GM23248 (cell line): Measurements from ENCODE around the gene DCDC1.

Experiments
- EZH2 ChIP-seq: fragments of 200-600 bp; sonication (generic); IDR thresholded peaks from 2 replicates; pipeline ENCODE4 v1.6.1; 2018; ENCODE audit warnings: antibody characterized with exemption, mild to moderate bottlenecking; ENCODE audit not compliant: insufficient read depth, poor library complexity, severe bottlenecking
- EZH2phosphoT487 ChIP-seq: fragments of 200-600 bp; sonication (generic); IDR thresholded peaks from 2 replicates; pipeline ENCODE4 v1.6.1; 2018; ENCODE audit warnings: antibody characterized with exemption, moderate library complexity, mild to moderate bottlenecking, low read depth; ENCODE audit not compliant: insufficient read depth

- TF ChIP-seq EZH2 (no peak), EZH2phosphoT487 (no peak)
Measured at GRCh38 chr11:31026315-31026714, 343.2 kb downstream of the DCDC1 start.
